Measurements from ENCODE around the gene RASSF1. TPM values are rescaled to one million over a fixed set of nuclear protein-coding genes. Genes with fewer than 3 reads are reported as not detected.
A peak's percentile ranks its signal among the peaks of the same experiment; 100 is the strongest.

RASSF1 gene
- total RNA-seq, 1 experiment from 2014 or later = 29.6 TPM

GRCh38 chr3:50303013-50303815, 37.4 kb downstream of the RASSF1 start, which contains the start of gene HYAL1:
TSS of gene HYAL1 (minus strand) at chr3:50303574. CDS start at chr3:50302956, 618 bp downstream.
- Histone ChIP-seq H3K27ac (ENCODE audit: low read depth, low read length) (peak within 1 kb of the TSS; percentile 70), H3K4me1 (ENCODE audit: control insufficient read depth in 1 of 2, insufficient read depth in 2 of 2, low read length in 2 of 2) (peaks cover 21 to 47% of the 10 kb centered on the region in 2 experiments), H3K9me3 (ENCODE audit: control insufficient read depth in 1 of 2, insufficient read depth in 1 of 2, low read depth in 1 of 2, low read length in 2 of 2) (no peaks in the 10 kb centered on the region), H3K4me3 (replicated peaks in 1 of 2; ENCODE audit: low read depth in 1 of 2, low read length in 2 of 2) (peak within 1 kb of the TSS; percentile 27 to 37), H3K36me3 (ENCODE audit: control insufficient read depth in 1 of 2, insufficient read depth in 2 of 2, low read length in 2 of 2) (no peaks in the 10 kb centered on the region), H4K20me1 (ENCODE audit: insufficient read depth) (no peaks in the 10 kb centered on the region), H3K4me2 (ENCODE audit: low read length) (peak within 1 kb of the TSS; percentile 72), H3K79me2 (ENCODE audit: insufficient read depth, low read length) (peaks cover 3% of the 10 kb centered on the region; the same call in 1 of the 2 replicates), H3K9ac (ENCODE audit: low read length) (peak within 1 kb of the TSS; percentile 49), H3K27me3 (ENCODE audit: insufficient read depth, low read length) (no peaks in the 10 kb centered on the region), H3K9me2 (ENCODE audit: insufficient read depth) (no peaks in the 10 kb centered on the region), H2AFZ (ENCODE audit: low read depth, low read length, poor library complexity, severe bottlenecking) (no peak within 1 kb of the TSS)
- peak; percentile 83 for TF ChIP-seq POLR2AphosphoS5 (IDR thresholded peaks at IDR 0.05; ENCODE audit: low read depth, low read length)
- peak in 2 of 3 experiments; percentile 35 to 46; a peak in 4 of 6 replicates for TF ChIP-seq CTCF (IDR thresholded peaks at IDR 0.05 in 2 of 3, conservative IDR thresholded peaks at IDR 0.05 in 1 of 3; ENCODE audit: borderline replicate concordance in 1 of 3, insufficient read depth in 1 of 3, low read depth in 2 of 3, low read length in 2 of 3)
- TF ChIP-seq POLR2A (IDR thresholded peaks at IDR 0.05; ENCODE audit: borderline replicate concordance, extremely low read depth, insufficient read depth, insufficient read length) = peak; percentile 30
- no peak for TF ChIP-seq FOSL1 (IDR thresholded peaks at IDR 0.05; ENCODE audit: low read depth)
- TF ChIP-seq, protein P1, sequence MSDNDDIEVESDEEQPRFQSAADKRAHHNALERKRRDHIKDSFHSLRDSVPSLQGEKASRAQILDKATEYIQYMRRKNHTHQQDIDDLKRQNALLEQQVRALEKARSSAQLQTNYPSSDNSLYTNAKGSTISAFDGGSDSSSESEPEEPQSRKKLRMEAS (IDR thresholded peaks at IDR 0.05) = no peak
- ATAC-seq (peak; percentile 41), DNase-seq (ENCODE audit: low read depth, low spot score) (peak; percentile 61)
- intact Hi-C loops (cut with micrococcal nuclease) = loop anchor here (1.0 kb wide), 1 partner anchor 21 kb away; no protein-coding TSS in a partner anchor
- BruUV-seq (replicated peaks) = TSS peak; percentile 65
- RAD21 ChIA-PET (ENCODE audit: low non-redundant PET in 1 of 2, low total read pairs in 2 of 2, uncharacterized antibody in 2 of 2, unreplicated experiment in 2 of 2) = interaction anchor here in 1 of 2 experiments (0.6 kb wide), 1 partner anchor 21 kb away, joined by 3 read pairs; no protein-coding TSS in a partner anchor
- CTCF ChIA-PET = interaction anchor here (0.6 to 2.7 kb wide), 4 partner anchors 14 to 39 kb away, joined by 3 to 14 read pairs (median 6); no protein-coding TSS in a partner anchor
- POLR2A ChIA-PET = interaction anchor here (0.9 to 1.4 kb wide), 3 partner anchors 11 to 14 kb away, joined by 4 to 5 read pairs (median 4); partner anchors contain the start of gene IFRD2
